Neural cell (in vitro differentiated cells): ENCODE measurements around the gene FAM83C.

Source experiments
- EP300 ChIP-seq: fragments of 450-650 bp; conservative IDR thresholded peaks from 2 replicates; pipeline ENCODE4 v1.6.1; 2014; ENCODE audit warnings: antibody characterized with exemption, mild to moderate bottlenecking, moderate library complexity; ENCODE audit not compliant: poor library complexity, severe bottlenecking
- EZH2 ChIP-seq: fragments of 200-600, 300-800 bp; shearing (Covaris generic), sonication (generic); IDR thresholded peaks from 2 replicates; pipeline ENCODE4 v1.6.1; 2014; ENCODE audit warnings: antibody characterized with exemption, low read length, borderline replicate concordance, mild to moderate bottlenecking; ENCODE audit not compliant: insufficient read depth, poor library complexity, severe bottlenecking
- MXI1 ChIP-seq: fragments of 450-650 bp; conservative IDR thresholded peaks from 2 replicates; pipeline ENCODE4 v1.6.1; 2014; ENCODE audit warnings: antibody characterized with exemption, mild to moderate bottlenecking; ENCODE audit not compliant: poor library complexity, severe bottlenecking
- POLR2AphosphoS5 ChIP-seq: IDR thresholded peaks from 2 replicates; pipeline ENCODE4 v1.6.1; 2012
- TAF1 ChIP-seq: IDR thresholded peaks from 2 replicates; pipeline ENCODE4 v1.6.1; 2012; ENCODE audit warnings: low read depth
- TF ChIP-seq, protein P1 (sequence below): fragments of 450-650 bp; IDR thresholded peaks from 2 replicates; pipeline ENCODE4 v1.5.1; 2014; ENCODE audit warnings: antibody characterized with exemption, mild to moderate bottlenecking, moderate library complexity; ENCODE audit not compliant: poor library complexity, severe bottlenecking
- TF ChIP-seq, protein P2 (sequence below): IDR thresholded peaks from 2 replicates; pipeline ENCODE4 v1.6.1; 2012; ENCODE audit warnings: borderline replicate concordance

DNA sequence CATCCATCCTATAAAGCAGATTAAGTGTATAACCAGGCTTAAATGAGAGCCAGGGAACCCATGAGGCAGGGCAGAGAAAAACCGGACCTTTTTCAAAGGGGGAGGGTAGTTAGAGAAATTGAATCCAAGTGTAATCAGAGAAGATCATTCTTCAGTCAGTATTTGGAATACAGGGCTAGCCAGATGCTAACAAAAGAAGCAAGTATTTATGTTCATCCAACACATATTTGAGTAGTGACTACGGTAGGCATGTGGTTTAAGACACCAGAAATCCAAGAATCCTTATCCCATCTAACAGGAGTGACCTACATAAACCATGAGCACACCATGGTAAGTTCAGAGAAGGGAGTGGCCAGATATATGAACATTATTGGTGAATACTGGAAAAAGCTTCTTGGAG, 46.8 kb upstream of the FAM83C start:
- TF ChIP-seq, protein P1, sequence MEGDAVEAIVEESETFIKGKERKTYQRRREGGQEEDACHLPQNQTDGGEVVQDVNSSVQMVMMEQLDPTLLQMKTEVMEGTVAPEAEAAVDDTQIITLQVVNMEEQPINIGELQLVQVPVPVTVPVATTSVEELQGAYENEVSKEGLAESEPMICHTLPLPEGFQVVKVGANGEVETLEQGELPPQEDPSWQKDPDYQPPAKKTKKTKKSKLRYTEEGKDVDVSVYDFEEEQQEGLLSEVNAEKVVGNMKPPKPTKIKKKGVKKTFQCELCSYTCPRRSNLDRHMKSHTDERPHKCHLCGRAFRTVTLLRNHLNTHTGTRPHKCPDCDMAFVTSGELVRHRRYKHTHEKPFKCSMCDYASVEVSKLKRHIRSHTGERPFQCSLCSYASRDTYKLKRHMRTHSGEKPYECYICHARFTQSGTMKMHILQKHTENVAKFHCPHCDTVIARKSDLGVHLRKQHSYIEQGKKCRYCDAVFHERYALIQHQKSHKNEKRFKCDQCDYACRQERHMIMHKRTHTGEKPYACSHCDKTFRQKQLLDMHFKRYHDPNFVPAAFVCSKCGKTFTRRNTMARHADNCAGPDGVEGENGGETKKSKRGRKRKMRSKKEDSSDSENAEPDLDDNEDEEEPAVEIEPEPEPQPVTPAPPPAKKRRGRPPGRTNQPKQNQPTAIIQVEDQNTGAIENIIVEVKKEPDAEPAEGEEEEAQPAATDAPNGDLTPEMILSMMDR: no peak
- TF ChIP-seq EZH2 (no peak), EP300 (no peak), MXI1 (no peak), TAF1 (no peak), POLR2AphosphoS5 (no peak)
- TF ChIP-seq, protein P2, sequence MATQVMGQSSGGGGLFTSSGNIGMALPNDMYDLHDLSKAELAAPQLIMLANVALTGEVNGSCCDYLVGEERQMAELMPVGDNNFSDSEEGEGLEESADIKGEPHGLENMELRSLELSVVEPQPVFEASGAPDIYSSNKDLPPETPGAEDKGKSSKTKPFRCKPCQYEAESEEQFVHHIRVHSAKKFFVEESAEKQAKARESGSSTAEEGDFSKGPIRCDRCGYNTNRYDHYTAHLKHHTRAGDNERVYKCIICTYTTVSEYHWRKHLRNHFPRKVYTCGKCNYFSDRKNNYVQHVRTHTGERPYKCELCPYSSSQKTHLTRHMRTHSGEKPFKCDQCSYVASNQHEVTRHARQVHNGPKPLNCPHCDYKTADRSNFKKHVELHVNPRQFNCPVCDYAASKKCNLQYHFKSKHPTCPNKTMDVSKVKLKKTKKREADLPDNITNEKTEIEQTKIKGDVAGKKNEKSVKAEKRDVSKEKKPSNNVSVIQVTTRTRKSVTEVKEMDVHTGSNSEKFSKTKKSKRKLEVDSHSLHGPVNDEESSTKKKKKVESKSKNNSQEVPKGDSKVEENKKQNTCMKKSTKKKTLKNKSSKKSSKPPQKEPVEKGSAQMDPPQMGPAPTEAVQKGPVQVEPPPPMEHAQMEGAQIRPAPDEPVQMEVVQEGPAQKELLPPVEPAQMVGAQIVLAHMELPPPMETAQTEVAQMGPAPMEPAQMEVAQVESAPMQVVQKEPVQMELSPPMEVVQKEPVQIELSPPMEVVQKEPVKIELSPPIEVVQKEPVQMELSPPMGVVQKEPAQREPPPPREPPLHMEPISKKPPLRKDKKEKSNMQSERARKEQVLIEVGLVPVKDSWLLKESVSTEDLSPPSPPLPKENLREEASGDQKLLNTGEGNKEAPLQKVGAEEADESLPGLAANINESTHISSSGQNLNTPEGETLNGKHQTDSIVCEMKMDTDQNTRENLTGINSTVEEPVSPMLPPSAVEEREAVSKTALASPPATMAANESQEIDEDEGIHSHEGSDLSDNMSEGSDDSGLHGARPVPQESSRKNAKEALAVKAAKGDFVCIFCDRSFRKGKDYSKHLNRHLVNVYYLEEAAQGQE: no peak
